LNCAP (cell line): ENCODE results near the gene BRME1.

ENCODE experiments used
- CTCF ChIP-seq: fragments of 450-650 bp; IDR thresholded peaks from 2 replicates; pipeline ENCODE4 v1.5.1; 2017; ENCODE audit warnings: mild to moderate bottlenecking

Gene BRME1

GRCh38 chr19:13920940-13921747, 15.2 kb upstream of the BRME1 start:
- no peak for TF ChIP-seq CTCF

- TF ChIP-seq CTCF: no peak
Observed at GRCh38 chr19:13920524-13920923, 14.6 kb upstream of the BRME1 start.

DNA sequence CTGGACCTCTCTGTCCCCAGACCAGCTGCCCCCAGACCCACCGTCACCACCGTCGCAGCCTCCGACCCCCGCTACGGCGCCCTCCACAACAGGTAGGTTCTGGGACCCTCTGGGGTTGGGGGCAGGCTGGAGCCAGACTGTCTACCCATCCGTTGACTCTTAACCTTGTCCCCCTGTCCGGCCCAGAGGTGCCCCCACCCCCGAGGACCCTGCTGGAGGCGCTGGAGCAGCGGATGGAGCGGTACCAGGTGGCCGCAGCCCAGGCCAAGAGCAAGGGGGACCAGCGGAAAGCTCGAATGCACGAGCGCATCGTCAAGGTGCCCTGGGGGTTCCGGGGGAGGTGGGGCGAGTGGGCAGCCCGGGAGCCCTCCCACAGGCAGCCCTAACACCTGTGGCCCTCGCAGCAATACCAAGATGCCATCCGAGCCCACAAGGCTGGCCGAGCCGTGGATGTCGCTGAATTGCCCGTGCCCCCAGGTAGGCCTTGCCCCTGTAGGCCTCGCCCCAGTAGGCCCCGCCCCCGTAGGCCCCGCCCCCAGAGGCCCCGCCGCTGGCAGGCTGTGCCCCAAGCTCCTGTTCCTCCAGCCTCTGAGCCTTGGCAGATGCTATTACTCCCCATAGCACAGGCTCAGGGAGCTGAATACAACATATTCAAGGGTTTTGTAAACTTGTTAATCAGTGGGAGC, 13.0 kb upstream of the BRME1 start:
- TF ChIP-seq CTCF: no peak

DNA sequence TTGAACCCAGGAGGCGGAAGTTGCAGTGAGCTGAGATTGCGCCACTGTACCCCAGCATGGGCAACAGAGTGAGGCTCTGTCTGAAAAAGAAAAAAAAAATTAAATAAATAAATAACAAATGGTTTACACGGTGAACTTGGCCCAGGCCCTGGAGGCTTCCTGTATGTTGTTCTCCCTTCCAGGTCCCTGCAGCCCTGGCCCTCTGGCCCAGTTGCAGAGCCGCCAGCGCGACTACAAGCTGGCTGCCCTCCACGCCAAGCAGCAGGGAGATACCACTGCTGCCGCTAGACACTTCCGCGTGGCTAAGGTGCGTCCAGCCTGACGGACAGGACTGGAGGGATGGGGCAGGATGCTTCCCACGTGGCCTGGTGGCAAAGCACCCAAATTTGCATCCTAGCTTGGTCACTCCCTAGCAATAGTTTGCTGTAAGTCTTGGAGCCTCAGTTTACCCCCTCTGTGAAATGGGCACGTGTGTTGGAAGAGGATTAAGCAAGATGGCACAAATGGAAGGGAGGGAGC, 12.0 kb upstream of the BRME1 start:
- no peak for TF ChIP-seq CTCF

DNA sequence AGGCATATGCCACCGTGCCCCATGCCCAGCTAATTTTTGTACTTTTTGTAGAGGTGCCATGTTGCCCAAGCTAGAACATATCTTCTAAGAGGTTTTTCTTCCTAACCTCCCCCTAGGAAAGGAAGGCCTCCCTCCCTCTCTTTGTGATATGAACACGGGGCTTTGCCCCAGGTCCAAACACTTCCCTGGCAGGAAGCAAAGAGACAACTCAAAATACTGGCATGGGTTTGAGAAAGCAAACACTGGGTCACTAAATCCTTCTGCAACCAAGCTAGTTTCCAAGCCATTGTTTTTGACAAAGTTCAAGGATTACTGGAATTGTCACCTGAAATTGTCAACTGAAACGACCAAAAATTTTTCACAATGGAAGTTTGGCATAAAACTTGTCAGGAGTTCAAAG, 8.9 kb upstream of the BRME1 start:
- no peak for TF ChIP-seq CTCF

- TF ChIP-seq CTCF: no peak
Observed at GRCh38 chr19:13913352-13913751, 7.4 kb upstream of the BRME1 start.

GRCh38 chr19:13909430-13909829, 3.5 kb upstream of the BRME1 start:
- no peak for TF ChIP-seq CTCF
